Measurements from ENCODE around the gene ACVRL1. TPM values are rescaled to one million over a fixed set of nuclear protein-coding genes. Genes with fewer than 3 reads are reported as not detected.
"Not testable (repeated sequence)": the region's sequence is repeated elsewhere in the genome, so short reads cannot be mapped to it uniquely, and the experiment has no call there.

Gene ACVRL1
- total RNA-seq, 4 donors from 2014 or later, result 46.4 to 169 (median 56.8) TPM

DNA sequence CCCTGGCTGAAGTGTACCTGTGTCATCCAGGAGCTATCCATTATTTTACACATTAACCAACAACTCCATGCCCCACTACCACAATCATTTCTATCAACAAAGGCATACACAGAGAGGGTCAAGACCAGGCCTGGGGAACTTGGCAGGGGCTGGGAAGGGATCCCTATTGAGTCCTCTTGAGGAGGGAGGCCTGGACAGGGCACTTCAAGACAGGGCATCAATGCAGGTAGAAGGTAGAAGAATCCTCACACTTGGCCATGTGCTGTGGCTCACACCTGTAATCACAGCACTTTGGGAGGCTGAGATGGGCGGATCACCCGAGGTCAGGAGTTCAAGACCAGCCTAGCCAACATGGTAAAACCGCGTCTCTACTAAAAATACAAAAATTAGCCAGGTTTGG, 32.8 kb upstream of the ACVRL1 start:
- no peaks in the 10 kb centered on the region for H3K4me1 ChIP-seq
- H3K9me3 ChIP-seq, result no peaks in the 10 kb centered on the region
- H3K27ac ChIP-seq, result no peak overlapping the region
- no peaks in the 10 kb centered on the region for H3K36me3 ChIP-seq
- DNase-seq, result no peak
- no peak overlapping the region for H3K4me3 ChIP-seq
- H3K27me3 ChIP-seq, result peaks cover 0 to 2% of the 10 kb centered on the region in 2 donors
- TF ChIP-seq, protein P1, sequence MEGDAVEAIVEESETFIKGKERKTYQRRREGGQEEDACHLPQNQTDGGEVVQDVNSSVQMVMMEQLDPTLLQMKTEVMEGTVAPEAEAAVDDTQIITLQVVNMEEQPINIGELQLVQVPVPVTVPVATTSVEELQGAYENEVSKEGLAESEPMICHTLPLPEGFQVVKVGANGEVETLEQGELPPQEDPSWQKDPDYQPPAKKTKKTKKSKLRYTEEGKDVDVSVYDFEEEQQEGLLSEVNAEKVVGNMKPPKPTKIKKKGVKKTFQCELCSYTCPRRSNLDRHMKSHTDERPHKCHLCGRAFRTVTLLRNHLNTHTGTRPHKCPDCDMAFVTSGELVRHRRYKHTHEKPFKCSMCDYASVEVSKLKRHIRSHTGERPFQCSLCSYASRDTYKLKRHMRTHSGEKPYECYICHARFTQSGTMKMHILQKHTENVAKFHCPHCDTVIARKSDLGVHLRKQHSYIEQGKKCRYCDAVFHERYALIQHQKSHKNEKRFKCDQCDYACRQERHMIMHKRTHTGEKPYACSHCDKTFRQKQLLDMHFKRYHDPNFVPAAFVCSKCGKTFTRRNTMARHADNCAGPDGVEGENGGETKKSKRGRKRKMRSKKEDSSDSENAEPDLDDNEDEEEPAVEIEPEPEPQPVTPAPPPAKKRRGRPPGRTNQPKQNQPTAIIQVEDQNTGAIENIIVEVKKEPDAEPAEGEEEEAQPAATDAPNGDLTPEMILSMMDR (IDR thresholded peaks at IDR 0.05), result no peak
- no peak for TF ChIP-seq POLR2A (IDR thresholded peaks at IDR 0.05)

DNA sequence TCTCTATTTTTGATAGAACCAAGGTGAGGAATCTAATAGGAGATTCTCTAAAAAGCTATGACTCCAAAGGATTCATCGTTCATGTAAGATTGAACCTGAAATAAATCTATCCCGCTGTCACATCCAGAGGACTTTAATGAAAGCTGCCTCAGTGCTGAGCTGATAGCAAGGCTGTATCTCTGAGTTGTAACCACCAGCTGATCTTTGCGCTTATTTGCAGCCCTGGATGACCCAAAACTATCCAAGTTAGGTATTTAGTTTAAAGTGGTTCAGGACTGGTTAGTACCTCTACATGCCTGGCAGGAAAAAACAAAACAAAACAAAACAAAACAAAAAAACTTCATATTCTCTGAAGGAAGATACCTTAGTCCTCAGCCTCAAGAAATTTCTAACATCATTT, 28.2 kb upstream of the ACVRL1 start:
- Histone ChIP-seq H3K9me3 (no peaks in the 10 kb centered on the region), H3K27ac (no peak overlapping the region), H3K4me1 (no peaks in the 10 kb centered on the region), H3K4me3 (no peak overlapping the region), H3K36me3 (no peaks in the 10 kb centered on the region), H3K27me3 (no peaks in the 10 kb centered on the region)
- TF ChIP-seq, protein P1 (IDR thresholded peaks at IDR 0.05), result no peak
- TF ChIP-seq POLR2A (IDR thresholded peaks at IDR 0.05), result no peak
- DNase-seq, result no peak

DNA sequence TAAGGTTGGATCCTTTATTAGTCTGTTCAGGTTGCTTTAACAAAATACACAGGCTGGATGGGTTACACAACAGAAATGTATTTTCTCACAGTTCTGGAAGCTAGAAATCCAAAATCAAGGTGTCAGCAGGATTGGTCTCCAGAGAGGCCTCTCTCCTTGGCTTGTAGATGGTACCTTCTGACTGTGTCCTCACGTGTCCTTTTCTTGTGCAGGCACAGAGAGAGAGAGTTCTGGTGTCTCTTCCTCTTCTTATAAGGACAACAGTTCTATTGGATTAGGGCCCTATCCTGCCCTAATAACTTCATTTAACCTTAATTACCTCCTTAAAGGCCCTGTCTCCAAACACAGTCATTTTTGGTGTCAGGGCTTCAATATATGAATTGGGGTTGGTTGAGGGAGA, 24.0 kb upstream of the ACVRL1 start:
- Histone ChIP-seq H3K36me3 (no peaks in the 10 kb centered on the region), H3K27me3 (no peaks in the 10 kb centered on the region), H3K4me3 (no peak overlapping the region), H3K27ac (no peak overlapping the region), H3K9me3 (no peaks in the 10 kb centered on the region), H3K4me1 (peaks cover 0 to 5% (median 0%) of the 10 kb centered on the region in 4 donors)
- DNase-seq, result no peak
- no peak for TF ChIP-seq POLR2A (IDR thresholded peaks at IDR 0.05)
- TF ChIP-seq, protein P1 (IDR thresholded peaks at IDR 0.05), result no peak

DNA sequence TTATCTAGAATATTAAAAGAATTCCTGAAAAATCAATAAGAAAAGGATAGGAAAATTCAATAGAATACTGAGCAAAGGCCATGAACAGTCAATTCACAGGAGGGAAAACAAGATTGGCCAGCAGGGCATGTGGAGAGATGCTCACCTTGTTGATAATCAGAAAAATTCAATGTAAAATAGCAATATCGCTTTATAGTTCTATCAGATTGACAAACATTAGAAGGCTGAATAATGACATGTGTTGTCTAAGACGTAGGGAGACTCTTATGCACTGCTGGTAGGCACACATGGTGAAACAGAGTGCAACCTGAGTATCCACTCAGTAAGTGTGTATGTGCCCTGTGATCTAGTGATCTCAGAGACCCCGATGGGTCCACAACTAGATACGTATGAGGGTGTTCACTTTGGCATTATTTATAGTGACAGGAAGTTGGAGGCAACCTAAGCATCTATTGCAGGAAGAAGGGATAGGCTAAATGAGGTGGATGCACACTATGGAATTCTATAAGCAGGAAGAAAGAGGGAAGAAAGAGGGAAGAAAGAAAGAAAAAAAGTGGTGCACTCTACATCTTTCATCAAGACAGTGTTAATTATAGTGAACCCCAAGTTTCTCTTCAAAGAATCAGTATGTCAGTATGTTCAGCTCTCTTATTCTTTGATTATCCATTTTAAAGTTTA, 23.2 kb upstream of the ACVRL1 start:
- Histone ChIP-seq H3K9me3 (no peaks in the 10 kb centered on the region), H3K36me3 (no peaks in the 10 kb centered on the region), H3K27me3 (no peaks in the 10 kb centered on the region), H3K4me3 (no peak overlapping the region), H3K27ac (peak overlapping the region in 1 of 4 donors; percentile 25), H3K4me1 (peaks cover 0 to 5% (median 0%) of the 10 kb centered on the region in 4 donors)
- TF ChIP-seq POLR2A (IDR thresholded peaks at IDR 0.05), result no peak
- TF ChIP-seq, protein P1 (IDR thresholded peaks at IDR 0.05), result no peak
- no peak for DNase-seq

DNA sequence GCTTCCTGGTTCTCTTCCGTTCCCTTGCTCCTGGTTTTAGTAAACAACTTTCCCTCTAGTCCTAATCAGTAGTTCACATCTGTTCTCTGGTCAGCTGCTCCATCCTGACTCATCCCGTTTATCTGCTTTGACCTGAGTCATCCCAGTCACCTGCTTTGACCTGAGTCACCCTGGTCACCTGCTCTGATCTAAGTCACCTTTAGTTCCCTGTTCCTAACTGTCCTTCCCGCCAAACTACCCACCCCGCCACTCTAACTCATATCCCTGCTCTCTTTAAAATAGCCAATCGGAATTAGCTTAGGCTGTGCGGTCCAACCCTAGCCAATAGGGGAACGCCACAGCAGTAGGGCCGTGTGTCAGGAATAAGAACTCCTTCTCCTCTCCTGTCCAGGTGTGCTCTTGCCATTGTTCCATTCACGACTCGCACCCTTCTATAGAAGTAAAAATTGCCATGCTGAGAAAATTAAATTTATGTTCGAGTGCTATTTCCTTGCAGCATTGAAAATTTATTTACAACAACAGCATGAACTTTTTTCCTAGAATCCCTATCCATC, 22.6 kb upstream of the ACVRL1 start:
- no peak overlapping the region for H3K4me3 ChIP-seq
- peak in 2 of 3 donors; percentile 63 to 82 for DNase-seq
- peaks cover 0 to 5% (median 0%) of the 10 kb centered on the region in 4 donors for H3K4me1 ChIP-seq
- H3K9me3 ChIP-seq, result no peaks in the 10 kb centered on the region
- TF ChIP-seq, protein P1 (IDR thresholded peaks at IDR 0.05), result no peak
- TF ChIP-seq POLR2A (IDR thresholded peaks at IDR 0.05), result no peak
- peak overlapping the region in 2 of 4 donors; percentile 30 to 42 for H3K27ac ChIP-seq
- no peaks in the 10 kb centered on the region for H3K27me3 ChIP-seq
- H3K36me3 ChIP-seq, result no peaks in the 10 kb centered on the region

DNA sequence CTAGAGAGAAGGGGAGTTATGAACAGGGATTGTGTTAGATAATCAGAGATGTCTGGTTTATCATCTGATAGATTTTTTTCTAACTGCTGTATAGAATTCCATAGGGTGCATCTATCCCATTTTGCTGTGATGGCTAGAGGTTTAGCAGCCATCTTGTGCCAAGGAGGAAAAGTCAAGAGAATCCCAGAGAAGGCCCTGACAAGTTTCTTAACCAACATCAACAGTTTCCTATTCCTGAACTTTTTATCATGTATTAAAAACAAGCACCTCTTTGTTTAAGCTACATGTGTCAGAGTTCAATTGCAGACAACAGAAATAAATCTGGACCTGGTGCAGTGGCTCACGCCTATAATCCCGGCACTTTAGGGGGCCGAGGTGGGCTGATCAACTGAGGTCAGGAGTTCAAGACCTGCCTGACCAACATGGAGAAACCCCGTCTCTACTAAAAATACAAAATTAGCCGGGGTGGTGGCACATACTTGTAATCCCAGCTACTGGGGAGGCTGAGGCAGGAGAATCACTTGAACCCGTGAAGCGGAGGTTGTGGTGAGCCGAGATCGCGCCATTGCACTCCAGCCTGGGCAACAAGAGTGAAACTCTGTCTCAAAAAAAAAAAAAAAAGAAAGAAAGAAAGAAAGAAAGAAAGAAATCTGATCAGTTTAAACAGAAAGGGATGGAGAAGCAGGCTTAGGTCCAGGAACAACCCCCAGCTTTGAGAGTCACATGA, 21.8 kb upstream of the ACVRL1 start:
- peak overlapping the region in 3 of 4 donors; percentile 4 to 42 (median 30) for H3K27ac ChIP-seq
- DNase-seq, result not testable (repeated sequence)

More for the DNA sequence above, 21.8 kb upstream of the ACVRL1 start:
- not testable (repeated sequence) for H3K27me3 ChIP-seq, H3K4me1 ChIP-seq, H3K9me3 ChIP-seq, H3K4me3 ChIP-seq, H3K36me3 ChIP-seq
